Stimulated activated CD8-positive, alpha-beta memory T cell treated with anti-CD3 and anti-CD28 coated beads, Interleukin-15, amount 100 ng/mL, for 48 hours (primary cell): ENCODE measurements around the gene PPA1.
"Not testable (repeated sequence)": the region's sequence is repeated elsewhere in the genome, so short reads cannot be mapped to it uniquely, and the experiment has no call there.

Experiments
- DNase-seq, 2 donors: peaks; one replicate each; pipeline ENCODE4 v3.0.0-alpha.2; 2020; ENCODE audit warnings: low read depth in 2 of 2

PPA1 gene

GRCh38 chr10:70233109-70233938 is at the start of gene PPA1:
PPA1 (minus strand) TSS chr10:70233429; CDS start chr10:70233327, 102 bp downstream.
- peak; percentile 99 for DNase-seq

- DNase-seq: no peak
Observed at GRCh38 chr10:70281609-70282008, 48.4 kb upstream of the PPA1 start.

DNA sequence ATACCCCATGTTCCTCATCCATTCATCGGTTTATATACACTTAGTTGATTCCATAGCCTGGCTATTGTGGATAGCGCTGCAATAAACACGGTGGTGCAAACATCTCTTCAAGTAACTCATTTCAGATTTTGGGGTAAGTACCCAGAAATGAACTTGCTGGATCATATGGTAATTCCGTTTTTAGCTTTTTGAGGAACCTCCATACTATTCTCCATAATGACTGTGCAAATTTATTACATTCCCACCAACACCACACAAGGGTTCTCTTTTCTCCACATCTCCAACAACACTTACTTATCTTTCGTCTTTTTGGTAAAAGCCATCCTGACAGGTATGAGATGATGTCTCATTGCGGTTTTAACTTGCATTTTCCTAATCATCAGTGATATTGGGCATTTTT is 46.9 kb upstream of the PPA1 start:
- no peak for DNase-seq

DNA sequence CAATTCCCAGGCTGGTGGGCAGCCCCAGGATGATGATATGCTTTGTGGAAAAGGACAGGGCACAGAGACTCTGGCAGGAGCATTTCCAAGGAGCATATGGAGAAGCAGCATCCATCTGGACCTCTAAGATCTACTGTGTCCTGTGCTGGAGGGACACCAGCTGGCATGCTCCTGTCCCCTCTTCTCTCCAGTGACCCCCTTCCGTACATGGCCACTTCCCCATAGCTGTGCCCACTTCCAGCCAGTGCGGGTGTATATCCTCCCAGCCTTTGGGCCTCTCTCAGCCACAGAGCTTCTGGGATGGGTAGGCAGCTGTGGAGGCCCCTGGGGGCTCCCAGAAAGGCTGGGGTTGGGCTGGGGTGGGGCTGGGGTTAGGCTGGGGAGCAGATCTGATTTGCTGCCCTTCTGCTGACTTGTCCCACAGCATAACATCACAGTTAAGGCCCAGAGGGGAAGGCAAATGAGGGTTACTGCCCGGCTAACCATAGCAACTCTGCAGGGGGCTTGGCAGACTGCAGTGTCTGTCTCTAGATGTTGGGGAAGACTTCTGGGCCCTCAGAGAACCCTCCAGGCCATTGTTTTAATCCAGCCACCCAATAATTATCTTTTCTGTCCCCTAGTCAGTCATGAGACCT is 44.3 kb upstream of the PPA1 start:
- DNase-seq: no peak

GRCh38 chr10:70274643-70275042 is 41.4 kb upstream of the PPA1 start:
- no peak for DNase-seq

DNA sequence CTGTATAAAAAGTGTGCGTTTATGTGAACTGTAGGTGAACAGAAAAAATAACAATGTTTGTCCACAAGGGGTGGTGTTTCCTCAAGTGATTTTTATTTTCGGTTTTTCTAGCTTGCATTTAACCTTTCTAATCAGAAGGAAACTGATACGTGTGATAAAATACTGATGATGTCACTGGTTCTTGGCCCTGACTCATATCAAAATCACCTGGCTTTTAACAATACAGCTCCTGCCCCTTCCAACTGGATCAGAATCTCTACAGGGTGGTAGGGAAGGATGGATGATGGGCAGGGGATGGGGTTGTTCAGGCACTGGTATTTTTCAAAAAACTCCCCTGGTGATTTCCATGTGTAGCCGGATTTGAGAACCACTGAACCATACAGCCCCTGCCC is 39.7 kb upstream of the PPA1 start:
- DNase-seq: no peak

DNA sequence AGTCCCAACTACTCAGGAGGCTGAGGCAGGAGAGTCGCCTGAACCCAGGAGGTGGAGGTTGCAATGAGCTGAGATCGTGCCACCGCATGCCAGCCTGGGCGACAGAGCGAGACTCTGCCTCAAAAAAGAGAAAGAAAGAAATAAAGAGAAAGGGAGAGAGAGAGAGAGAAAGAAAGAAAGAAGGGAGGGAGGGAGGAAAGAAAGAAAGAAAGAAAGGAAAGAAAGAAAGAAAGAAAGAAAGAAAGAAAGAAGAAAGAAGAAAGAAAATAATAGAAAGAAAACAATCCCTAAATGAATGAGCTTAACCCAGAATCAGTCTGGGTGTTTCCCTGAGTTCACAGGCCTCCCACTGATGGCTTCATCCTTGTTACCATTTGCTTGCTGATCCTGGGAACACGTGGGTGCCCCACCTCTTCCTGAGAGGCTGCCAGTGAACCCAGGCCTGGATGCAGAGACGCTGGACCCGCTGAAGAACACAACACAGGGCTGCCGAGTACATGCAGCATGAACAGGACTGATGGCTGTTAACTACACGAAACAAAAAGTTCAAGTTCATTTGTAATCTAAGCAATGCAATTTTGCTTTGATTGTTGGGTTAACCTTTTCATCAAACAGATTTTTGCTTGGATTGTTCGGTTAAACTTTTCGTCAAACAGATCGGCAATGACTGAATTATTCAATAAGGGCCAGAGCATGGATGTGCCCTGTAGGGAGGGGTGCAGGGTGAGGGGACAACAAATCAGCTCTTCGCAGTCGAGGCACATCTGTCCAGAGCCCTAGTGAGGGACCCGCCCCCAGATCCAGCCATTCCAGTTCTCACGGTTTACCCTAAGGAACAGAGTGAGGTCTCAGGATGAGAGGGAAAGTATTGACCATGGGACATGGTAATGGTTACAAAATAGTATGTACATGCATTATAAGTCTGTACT is 39.0 kb upstream of the PPA1 start:
- no peak for DNase-seq

GRCh38 chr10:70270952-70271351 is 37.7 kb upstream of the PPA1 start:
- DNase-seq: no peak

GRCh38 chr10:70269741-70270140 is 36.5 kb upstream of the PPA1 start:
- DNase-seq: no peak

- no peak for DNase-seq
Observed at GRCh38 chr10:70268376-70268775, 35.1 kb upstream of the PPA1 start.

DNA sequence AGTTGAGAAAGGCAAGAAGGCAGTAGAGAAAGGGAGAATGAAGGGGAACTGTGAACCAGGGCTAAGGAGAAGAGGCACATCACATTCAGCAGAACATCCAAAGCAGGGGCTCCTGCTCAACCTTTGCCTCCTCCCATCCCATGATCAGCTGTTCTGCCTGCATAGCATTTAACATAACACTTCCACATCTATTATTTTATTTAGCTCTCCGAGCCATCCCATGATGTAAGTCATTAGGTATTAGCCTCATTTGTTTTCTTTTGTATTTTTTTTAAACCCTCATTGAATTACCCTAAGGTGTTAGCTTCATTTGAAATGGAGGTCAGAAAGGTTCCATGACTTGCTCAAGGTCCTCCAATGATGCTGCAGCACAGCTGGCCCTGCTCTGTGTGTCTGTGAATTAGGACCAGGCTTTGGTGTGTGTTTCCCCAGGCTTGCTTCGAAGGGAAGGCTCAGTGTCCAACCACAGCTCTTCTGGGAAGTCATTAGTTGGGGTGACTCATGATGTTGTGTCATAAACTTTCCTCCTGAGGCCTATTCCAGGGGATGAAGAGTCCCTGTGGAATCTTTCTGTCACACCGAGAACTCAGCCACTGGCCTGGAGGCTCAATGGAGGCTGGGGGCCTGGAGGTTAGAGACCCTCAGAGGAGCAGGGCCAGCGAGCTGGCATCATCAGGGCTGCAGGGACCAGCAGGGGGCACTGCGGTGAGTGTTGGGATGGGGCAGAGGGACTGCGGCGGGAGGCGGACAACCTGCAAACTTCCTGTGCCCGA is 34.1 kb upstream of the PPA1 start:
- no peak for DNase-seq

DNA sequence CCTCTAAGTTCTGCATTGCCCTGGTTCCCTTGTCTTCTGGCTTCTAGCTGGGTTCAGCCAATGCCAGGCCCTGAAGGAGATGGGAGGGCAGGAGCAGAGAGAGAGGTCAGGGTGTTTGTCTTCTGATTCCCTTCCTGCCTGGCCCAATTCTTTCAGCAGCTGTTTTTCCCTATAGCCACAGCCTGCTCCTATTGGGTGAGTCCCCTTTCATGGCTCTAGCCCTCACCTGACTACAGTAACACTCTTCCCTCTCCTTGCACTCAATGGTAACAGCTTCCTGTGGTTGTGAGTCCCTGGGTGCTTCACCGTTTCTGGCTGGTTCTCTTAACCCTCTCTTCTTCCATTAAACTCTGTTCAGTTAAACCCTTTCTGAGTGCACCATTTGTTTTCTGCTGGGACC is 33.5 kb upstream of the PPA1 start:
- DNase-seq: no peak

GRCh38 chr10:70266056-70266455 is 32.8 kb upstream of the PPA1 start:
- no peak for DNase-seq

DNA sequence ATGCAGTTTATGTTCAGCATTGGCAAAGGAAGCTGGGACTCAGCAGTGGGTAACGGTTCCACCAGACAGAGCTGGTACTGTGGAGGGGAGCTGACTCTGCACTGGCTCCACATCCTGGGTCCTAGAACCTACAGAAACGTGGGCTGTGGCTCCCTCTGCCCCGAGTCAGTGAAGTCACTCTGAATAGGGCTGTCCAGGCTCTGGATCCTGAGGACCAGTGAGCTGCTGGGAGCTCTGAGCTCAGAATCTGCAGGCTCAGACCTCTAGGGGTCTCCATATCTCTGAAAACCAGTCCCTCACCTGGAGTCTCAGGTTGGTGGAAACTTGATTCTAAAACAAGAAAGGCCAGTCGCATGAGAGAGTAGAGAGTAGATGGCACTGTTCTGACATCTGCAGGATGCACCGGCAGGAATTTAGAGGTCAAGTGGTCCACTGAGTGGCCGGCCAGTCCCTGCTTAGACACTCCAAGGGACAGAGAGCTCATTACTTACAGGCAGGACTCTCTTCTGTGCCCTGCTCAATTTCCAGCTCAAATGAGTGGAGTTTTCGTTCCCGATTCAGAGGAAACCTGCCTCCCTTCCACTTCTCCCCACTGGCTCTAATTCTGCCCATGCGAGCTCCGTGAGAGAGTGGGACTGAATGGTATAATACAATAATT is 31.9 kb upstream of the PPA1 start:
- DNase-seq: no peak

DNA sequence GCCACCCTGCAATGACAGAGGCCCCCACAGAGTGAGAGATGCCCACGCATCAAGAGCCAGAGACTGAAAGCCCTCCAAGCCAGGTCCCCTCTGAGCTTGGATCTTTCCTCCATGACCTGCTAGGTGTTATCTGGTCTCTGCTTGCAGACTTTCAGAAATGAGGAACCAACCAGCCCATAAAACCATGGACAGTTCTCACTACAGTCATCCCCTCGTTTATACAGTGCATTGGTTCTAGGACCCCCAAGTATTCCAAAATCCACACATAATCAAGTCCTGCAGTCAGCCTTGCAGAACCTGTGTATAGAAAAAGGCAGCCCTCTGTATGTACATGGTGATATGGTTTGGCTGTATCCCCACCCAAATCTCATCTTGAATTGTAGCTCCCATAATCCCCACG is 27.5 kb upstream of the PPA1 start:
- DNase-seq: no peak

DNA sequence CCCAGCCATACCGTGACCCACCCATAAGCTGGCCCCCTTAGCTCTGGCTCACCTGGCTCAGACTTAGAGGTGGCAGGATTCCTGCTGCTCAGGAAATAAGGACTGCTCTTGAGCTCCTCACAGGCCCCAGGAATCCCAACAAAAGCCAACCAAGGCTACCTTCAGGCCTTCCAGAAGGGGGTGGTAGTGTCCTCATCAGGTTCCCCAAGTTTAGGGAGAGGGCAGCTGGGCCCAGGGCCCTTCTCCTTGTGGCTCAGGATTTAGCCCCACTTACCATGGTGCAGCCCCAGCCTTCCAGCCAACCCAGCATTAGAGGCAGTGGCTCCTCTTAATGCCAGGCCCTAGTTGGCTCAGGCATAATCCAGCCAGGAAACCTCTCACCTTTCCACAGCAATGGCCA is 27.0 kb upstream of the PPA1 start:
- no peak for DNase-seq

DNA sequence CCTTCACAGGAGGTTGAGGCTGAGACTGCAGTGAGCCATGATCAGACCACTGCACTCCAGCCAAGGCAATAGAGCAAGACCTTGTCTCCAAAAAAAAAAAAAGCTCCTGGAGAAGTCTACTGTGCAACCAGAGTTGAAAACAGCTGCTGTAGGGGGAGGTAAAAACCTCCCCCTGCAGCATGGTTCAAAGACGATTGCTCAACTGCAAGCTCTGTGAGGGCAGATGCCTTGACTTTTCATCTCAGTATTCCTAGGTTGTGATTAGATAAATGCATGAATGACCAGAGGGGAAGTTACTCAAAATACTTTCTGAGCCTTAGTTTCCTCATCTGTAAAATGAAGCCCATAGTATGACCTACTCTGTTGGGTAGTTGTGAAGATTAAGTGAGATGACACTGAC is 25.0 kb upstream of the PPA1 start:
- no peak for DNase-seq

- not testable (repeated sequence) for DNase-seq
Observed at GRCh38 chr10:70257816-70258215, 24.6 kb upstream of the PPA1 start.

GRCh38 chr10:70256463-70256862 is 23.2 kb upstream of the PPA1 start:
- DNase-seq: no peak

DNA sequence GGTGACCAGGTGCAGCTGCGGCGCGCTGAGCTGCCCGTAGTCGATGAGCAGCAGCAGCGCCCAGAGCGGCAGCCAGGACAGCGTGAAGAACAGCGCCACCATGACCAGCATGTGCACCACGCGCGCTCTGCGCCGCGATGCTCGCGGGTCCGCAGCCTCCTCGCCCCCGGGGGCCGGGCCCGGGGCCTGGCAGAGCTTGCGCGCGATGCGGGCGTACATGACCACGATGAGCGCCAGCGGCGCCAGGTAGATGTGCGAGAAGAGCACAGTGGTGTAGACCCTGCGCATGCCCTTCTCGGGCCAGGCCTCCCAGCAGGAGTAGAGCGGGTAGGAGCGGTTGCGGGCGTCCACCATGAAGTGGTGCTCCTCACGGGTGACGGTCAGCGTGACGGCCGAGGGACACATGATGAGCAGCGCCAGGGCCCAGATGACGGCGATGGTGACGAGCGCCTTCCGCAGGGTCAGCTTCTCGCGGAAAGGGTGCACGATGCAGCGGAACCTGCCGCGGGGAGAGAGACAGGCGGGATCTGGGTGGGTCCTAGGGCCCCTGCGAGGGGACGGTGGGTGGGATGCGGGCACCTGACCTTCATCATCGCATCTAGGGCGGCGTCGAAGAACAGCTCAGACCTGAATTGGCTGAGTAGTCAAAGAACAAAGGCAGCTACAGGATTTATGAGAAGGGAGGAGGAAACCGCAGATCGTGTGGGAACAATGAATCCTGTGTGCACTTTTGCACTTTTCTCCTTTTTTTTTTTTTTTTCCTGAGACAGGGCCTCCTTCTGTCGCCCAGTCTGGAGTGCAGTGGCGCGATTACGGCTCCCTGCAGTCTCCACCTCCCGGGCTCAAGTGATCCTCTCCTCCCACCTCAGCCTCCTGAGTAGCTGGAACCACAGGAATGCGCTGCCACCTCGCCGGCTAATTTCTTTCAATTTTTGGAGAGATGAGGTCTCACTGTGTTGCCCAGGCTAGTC is 22.4 kb upstream of the PPA1 start:
- no peak for DNase-seq
